Liver (tissue), 9 donors: ENCODE data around the gene PLEKHG4. TPM values are rescaled to one million over a fixed set of nuclear protein-coding genes. Genes with fewer than 3 reads are reported as not detected.
A peak's percentile ranks its signal among the peaks of the same experiment; 100 is the strongest.

Source experiments
- DNase-seq: peaks from one replicate; pipeline ENCODE4 v3.0.0-alpha.2; 2017; ENCODE audit warnings: low spot score
- H3K27ac ChIP-seq, 2 donors: one replicate each; pipeline ENCODE4 v1.7.0; 2013; ENCODE audit warnings: inconsistent platforms in 2 of 2, low read length in 2 of 2, control low read depth in 1 of 2, low read depth in 1 of 2, mild to moderate bottlenecking in 1 of 2
- H3K27me3 ChIP-seq, 4 donors: one replicate each; pipeline versions ENCODE4 v1.6.1 to v1.7.0; 2013; ENCODE audit warnings: low read length in 3 of 4, inconsistent platforms in 1 of 4, mild to moderate bottlenecking in 1 of 4, moderate library complexity in 1 of 4; ENCODE audit not compliant: control insufficient read depth in 4 of 4, insufficient read depth in 4 of 4
- H3K36me3 ChIP-seq, 4 donors: one replicate each; pipeline versions ENCODE4 v1.6.1 to v1.7.0; 2013; ENCODE audit warnings: low read length in 3 of 4, mild to moderate bottlenecking in 3 of 4, low read depth in 1 of 4, moderate library complexity in 1 of 4; ENCODE audit not compliant: control insufficient read depth in 4 of 4, insufficient read depth in 3 of 4
- H3K4me1 ChIP-seq, 4 donors: one replicate each; pipeline versions ENCODE4 v1.6.1 to v1.7.0; 2013; ENCODE audit warnings: low read length in 3 of 4, mild to moderate bottlenecking in 3 of 4, moderate library complexity in 1 of 4; ENCODE audit not compliant: control insufficient read depth in 4 of 4, insufficient read depth in 4 of 4
- H3K4me3 ChIP-seq, 3 donors: one replicate each; pipeline versions ENCODE4 v1.6.1 to v1.7.0; 2013; ENCODE audit warnings: low read length in 3 of 3, control low read depth in 1 of 3, low read depth in 1 of 3, mild to moderate bottlenecking in 1 of 3
- H3K9ac ChIP-seq, 2 donors: one replicate each; pipeline ENCODE4 v1.7.0; 2013; ENCODE audit warnings: low read length in 2 of 2, mild to moderate bottlenecking in 2 of 2, moderate library complexity in 2 of 2, control low read depth in 1 of 2, low read depth in 1 of 2
- H3K9me3 ChIP-seq, 4 donors: one replicate each; pipeline versions ENCODE4 v1.6.1 to v1.7.0; 2013; ENCODE audit warnings: low read length in 3 of 4; ENCODE audit not compliant: control insufficient read depth in 4 of 4
- GABPA ChIP-seq, 2 donors: IDR thresholded peaks in 1 of 2; conservative IDR thresholded peaks in 1 of 2; 2 replicates each; pipeline ENCODE4 v1.6.1; 2016; ENCODE audit warnings: antibody characterized with exemption in 2 of 2, mild to moderate bottlenecking in 1 of 2, moderate library complexity in 1 of 2
- HNF4A ChIP-seq, 2 donors: conservative IDR thresholded peaks; 2 replicates each; pipeline ENCODE4 v1.6.1; 2016; ENCODE audit warnings: antibody characterized with exemption in 2 of 2, mild to moderate bottlenecking in 2 of 2
- HNF4G ChIP-seq: IDR thresholded peaks from 2 replicates; pipeline ENCODE4 v1.6.1; 2016; ENCODE audit warnings: antibody characterized with exemption
- MAX ChIP-seq: IDR thresholded peaks from 2 replicates; pipeline ENCODE4 v1.6.1; 2016; ENCODE audit warnings: antibody characterized with exemption
- NR2F2 ChIP-seq: IDR thresholded peaks from 2 replicates; pipeline ENCODE4 v1.6.1; 2016; ENCODE audit warnings: antibody characterized with exemption
- RAD21 ChIP-seq, 2 donors: IDR thresholded peaks; 2 replicates each; pipeline ENCODE4 v1.6.1; 2016; ENCODE audit warnings: antibody characterized with exemption in 2 of 2, mild to moderate bottlenecking in 2 of 2
- RXRA ChIP-seq, 2 donors: IDR thresholded peaks; 2 replicates each; pipeline ENCODE4 v1.6.1; 2017 to 2018; ENCODE audit warnings: antibody characterized with exemption in 2 of 2, mild to moderate bottlenecking in 1 of 2
- SP1 ChIP-seq: IDR thresholded peaks from 2 replicates; pipeline ENCODE4 v1.6.1; 2018; ENCODE audit warnings: antibody characterized with exemption, mild to moderate bottlenecking
- TAF1 ChIP-seq: conservative IDR thresholded peaks from 2 replicates; pipeline ENCODE4 v1.6.1; 2016; ENCODE audit warnings: antibody characterized with exemption, mild to moderate bottlenecking
- WGBS: extraction: QIAGEN DNeasy Blood & Tissue Kit; methylation state at CpG from one replicate; pipeline ENCODE4 v1.1.7; 2013; 5-methylcytosine and 5-hydroxymethylcytosine counted together
- polyA plus RNA-seq, 2 donors: library from polyadenylated mRNA; stranded (reverse) in 1 of 2; unstranded in 1 of 2; fragments of 200-250 nt in 1 of 2; fragments of >200 nt in 1 of 2; fragmentation: Nextera tagmentation in 1 of 2; extraction: Ambion mirVana in 1 of 2; gene quantifications; one replicate each; pipeline versions ENCODE4 v1.2.1 to v1.2.3, GENCODE V29; 2013 to 2015
- total RNA-seq, 2 donors: library from RNA; depleted of rRNA; stranded (reverse); fragments of >200 nt; gene quantifications; one replicate each; pipeline ENCODE4 v1.2.3, GENCODE V29; 2014
- TF ChIP-seq, protein P1 (sequence below): IDR thresholded peaks from 2 replicates; pipeline ENCODE4 v1.6.1; 2016; ENCODE audit warnings: antibody characterized with exemption, mild to moderate bottlenecking
- TF ChIP-seq, protein P2 (sequence below): IDR thresholded peaks from 2 replicates; pipeline ENCODE4 v1.6.1; 2016; ENCODE audit warnings: antibody characterized with exemption
- donor health status: healthy.
- donor health status: healthy.
- donor health status: healthy.
- donor health status: healthy.
- donor health status: healthy.

PLEKHG4 gene
- total and polyA plus RNA-seq, 4 donors: 0.21 to 2.6 (median 0.68) TPM

DNA sequence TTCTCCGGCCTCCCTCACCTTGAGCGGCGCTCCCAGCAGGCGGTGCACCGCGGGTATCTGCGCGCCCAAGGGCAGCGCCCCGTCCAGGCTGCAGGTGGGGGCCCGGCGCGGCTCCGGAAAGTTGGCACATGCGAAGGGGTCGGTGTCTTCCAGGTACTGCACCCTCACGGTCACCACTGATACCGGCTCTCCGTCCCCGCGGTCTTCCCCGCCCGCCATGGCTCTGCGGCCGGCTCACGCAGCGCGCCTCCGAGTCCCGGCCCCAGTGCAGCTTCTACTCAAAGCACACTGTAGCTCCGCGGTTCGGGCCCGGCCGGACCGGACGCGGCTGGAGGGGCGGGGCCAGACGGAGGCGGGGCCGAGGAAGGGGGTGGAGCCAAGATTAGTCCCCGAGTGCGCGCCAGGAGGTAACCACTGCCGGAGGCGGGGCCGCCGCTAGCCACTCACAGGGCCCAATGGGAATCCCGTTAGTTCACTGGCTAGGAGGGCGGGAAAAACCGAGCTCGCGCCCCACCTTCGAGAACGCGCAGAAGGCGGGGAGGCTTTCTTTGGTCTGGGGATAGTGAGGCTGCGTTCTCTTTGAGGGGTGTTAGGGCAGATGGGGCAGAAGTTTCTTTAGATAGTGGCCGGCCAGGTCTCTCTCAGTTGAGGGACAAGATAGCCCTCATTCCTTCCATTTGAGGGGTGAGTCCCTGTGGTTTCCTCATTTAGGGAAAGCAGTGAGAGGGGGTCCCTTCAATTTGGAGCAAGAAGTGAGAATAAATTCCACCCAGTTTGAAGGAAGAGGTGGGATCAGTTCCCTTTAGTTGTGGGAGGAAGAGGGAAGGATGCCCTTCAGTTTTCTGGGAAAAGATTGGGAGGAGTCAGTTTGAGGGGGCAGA is 31.9 kb upstream of the PLEKHG4 start, which contains the start of gene FHOD1:
FHOD1 (minus strand) TSS at position 290 of the 881 bp plus-strand sequence; CDS start at position 219, 71 bp downstream.
- Histone ChIP-seq H3K4me1 (peaks cover 17 to 45% (median 31%) of the 10 kb centered on the region in 4 donors), H3K27me3 (peaks cover 0 to 13% (median 1%) of the 10 kb centered on the region in 4 donors), H3K9ac (peak within 1 kb of the TSS; percentile 45 to 66), H3K9me3 (no peaks in the 10 kb centered on the region), H3K4me3 (peak within 1 kb of the TSS; percentile 57 to 62 (median 59)), H3K36me3 (no peaks in the 10 kb centered on the region), H3K27ac (peak within 1 kb of the TSS; percentile 85 to 88)
- peak; percentile 99 for DNase-seq
- TF ChIP-seq, protein P1, sequence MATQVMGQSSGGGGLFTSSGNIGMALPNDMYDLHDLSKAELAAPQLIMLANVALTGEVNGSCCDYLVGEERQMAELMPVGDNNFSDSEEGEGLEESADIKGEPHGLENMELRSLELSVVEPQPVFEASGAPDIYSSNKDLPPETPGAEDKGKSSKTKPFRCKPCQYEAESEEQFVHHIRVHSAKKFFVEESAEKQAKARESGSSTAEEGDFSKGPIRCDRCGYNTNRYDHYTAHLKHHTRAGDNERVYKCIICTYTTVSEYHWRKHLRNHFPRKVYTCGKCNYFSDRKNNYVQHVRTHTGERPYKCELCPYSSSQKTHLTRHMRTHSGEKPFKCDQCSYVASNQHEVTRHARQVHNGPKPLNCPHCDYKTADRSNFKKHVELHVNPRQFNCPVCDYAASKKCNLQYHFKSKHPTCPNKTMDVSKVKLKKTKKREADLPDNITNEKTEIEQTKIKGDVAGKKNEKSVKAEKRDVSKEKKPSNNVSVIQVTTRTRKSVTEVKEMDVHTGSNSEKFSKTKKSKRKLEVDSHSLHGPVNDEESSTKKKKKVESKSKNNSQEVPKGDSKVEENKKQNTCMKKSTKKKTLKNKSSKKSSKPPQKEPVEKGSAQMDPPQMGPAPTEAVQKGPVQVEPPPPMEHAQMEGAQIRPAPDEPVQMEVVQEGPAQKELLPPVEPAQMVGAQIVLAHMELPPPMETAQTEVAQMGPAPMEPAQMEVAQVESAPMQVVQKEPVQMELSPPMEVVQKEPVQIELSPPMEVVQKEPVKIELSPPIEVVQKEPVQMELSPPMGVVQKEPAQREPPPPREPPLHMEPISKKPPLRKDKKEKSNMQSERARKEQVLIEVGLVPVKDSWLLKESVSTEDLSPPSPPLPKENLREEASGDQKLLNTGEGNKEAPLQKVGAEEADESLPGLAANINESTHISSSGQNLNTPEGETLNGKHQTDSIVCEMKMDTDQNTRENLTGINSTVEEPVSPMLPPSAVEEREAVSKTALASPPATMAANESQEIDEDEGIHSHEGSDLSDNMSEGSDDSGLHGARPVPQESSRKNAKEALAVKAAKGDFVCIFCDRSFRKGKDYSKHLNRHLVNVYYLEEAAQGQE: no peak
- peak; percentile 34 for TF ChIP-seq TAF1
- TF ChIP-seq GABPA (IDR thresholded peaks at IDR 0.05 in 1 of 2, conservative IDR thresholded peaks at IDR 0.05 in 1 of 2): peak in 1 of 2 donors; percentile 44
- peak; percentile 49 for TF ChIP-seq SP1
- TF ChIP-seq, protein P2, sequence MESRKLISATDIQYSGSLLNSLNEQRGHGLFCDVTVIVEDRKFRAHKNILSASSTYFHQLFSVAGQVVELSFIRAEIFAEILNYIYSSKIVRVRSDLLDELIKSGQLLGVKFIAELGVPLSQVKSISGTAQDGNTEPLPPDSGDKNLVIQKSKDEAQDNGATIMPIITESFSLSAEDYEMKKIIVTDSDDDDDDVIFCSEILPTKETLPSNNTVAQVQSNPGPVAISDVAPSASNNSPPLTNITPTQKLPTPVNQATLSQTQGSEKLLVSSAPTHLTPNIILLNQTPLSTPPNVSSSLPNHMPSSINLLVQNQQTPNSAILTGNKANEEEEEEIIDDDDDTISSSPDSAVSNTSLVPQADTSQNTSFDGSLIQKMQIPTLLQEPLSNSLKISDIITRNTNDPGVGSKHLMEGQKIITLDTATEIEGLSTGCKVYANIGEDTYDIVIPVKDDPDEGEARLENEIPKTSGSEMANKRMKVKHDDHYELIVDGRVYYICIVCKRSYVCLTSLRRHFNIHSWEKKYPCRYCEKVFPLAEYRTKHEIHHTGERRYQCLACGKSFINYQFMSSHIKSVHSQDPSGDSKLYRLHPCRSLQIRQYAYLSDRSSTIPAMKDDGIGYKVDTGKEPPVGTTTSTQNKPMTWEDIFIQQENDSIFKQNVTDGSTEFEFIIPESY: peak; percentile 90
- TF ChIP-seq RAD21 (IDR thresholded peaks at IDR 0.05): peak in 1 of 2 donors; percentile 10
- no peak for TF ChIP-seq HNF4G
- WGBS: 2% methylated on average over 60 of the region's 60 CpGs

DNA sequence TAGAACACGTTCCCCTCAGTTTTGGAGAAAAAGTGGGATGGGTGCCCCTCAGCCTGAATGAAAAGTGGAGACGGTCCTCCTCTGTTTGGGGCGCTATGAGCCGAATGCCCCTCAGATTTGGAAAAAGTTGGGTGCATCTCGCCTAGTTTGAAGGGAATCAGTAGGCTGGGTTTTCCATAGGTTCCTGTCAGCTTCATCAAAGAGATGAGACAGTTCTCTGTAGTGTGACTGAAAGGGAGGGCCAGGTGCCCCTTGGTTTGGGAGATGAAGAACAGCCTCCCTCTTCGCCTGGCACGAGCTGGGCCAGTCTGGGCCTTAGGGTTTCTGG is 31.3 kb upstream of the PLEKHG4 start:
- H3K27me3 ChIP-seq: peaks cover 0 to 13% (median 1%) of the 10 kb centered on the region in 4 donors
- no peaks in the 10 kb centered on the region for H3K36me3 ChIP-seq
- H3K4me1 ChIP-seq: peaks cover 17 to 44% (median 31%) of the 10 kb centered on the region in 4 donors
- H3K9me3 ChIP-seq: no peaks in the 10 kb centered on the region
- DNase-seq: no peak
- H3K9ac ChIP-seq: no peak overlapping the region
- peak overlapping the region in 1 of 3 donors; percentile 43 for H3K4me3 ChIP-seq
- no peak overlapping the region for H3K27ac ChIP-seq
- 10% methylated on average over 7 of the region's 7 CpGs for whole genome bisulfite sequencing
- TF ChIP-seq, protein P2: no peak
- TF ChIP-seq HNF4A (conservative IDR thresholded peaks at IDR 0.05): no peak
- TF ChIP-seq MAX: no peak
- TF ChIP-seq RXRA (IDR thresholded peaks at IDR 0.05): no peak
- no peak for TF ChIP-seq HNF4G
- TF ChIP-seq RAD21 (IDR thresholded peaks at IDR 0.05): no peak
- no peak for TF ChIP-seq GABPA (IDR thresholded peaks at IDR 0.05 in 1 of 2, conservative IDR thresholded peaks at IDR 0.05 in 1 of 2)
- no peak for TF ChIP-seq NR2F2
